Measurements from ENCODE around the gene DOLPP1.
"Not testable (repeated sequence)": the region's sequence is repeated elsewhere in the genome, so short reads cannot be mapped to it uniquely, and the experiment has no call there.

DOLPP1 gene

GRCh38 chr9:129111528-129112151 lies 30.7 kb downstream of the DOLPP1 start:
- no peak for DNase-seq (ENCODE audit: low read depth)

DNA sequence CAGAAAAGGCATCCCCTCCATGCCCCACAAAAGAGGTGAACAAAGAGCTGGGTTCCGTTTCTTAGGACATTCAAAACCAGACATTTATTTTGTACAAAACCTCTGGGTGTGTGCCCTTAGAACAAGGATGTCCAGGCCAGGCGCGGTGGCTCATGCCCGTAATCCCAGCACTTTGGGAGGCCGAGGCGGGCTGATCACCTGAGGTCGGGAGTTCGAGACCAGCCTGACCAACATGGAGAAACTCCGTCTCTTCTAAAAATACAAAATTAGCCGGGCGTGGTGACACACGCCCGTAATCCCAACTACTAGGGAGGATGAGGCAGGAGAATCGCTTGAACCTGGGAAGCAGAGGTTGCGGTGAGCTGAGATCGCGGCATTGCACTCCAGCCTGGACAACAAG lies 31.6 kb downstream of the DOLPP1 start:
- DNase-seq (ENCODE audit: low read depth) = not testable (repeated sequence)

DNA sequence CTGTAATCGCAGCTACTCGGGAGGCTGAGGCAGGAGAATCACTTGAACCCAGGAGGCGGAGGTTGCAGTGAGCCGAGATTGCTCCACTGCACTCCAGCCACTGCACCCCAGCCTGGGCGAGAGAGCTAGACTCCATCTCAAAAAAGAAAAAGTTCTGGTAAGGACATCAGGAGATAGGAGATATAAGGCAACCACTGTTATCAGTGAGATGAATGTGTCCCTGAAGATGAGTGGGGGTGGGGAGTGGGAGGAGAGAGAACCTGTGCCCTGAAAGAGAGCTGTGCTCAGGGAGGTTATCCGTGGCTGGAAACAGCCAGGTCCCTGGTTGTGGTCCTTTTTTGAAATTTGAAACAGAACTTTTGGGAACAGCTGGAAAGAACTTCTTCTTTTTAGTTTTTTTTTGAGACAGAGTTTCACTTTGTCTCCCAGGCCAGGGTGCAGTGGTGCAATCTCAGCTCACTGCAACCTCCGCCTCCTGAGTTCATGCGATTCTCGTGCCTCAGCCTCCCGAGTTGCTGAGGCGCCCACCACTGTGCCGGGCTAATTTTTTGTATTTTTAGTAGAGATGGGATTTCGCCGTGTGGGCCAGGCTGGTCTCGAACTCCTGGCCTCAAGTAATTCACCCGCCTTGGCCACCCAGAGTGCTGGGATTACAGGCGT lies 32.9 kb downstream of the DOLPP1 start:
- DNase-seq (ENCODE audit: low read depth) = no peak

DNA sequence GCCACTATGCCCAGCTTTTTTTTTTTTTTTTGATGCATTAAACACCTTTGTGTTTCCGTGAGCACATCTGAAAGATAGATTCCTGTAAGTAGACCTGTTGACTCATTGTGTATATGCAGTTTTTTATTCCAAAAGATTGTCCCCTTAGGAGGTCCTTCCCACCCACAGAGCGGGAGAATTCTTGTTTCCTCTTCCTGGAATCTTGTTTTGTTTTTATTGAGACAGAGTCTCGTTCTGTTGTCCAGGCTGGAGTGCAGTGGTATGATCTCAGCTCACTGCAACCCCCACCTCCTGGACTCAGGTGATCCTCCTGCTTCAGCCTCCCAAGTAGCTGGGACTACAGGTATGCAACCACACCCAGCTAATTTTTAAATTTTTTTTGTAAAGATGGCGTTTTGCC lies 37.9 kb downstream of the DOLPP1 start:
- no peak for DNase-seq (ENCODE audit: low read depth)

- no peak for DNase-seq (ENCODE audit: low read depth)
These were observed 40.6 kb downstream of the DOLPP1 start for GRCh38 chr9:129121483-129121882.

DNA sequence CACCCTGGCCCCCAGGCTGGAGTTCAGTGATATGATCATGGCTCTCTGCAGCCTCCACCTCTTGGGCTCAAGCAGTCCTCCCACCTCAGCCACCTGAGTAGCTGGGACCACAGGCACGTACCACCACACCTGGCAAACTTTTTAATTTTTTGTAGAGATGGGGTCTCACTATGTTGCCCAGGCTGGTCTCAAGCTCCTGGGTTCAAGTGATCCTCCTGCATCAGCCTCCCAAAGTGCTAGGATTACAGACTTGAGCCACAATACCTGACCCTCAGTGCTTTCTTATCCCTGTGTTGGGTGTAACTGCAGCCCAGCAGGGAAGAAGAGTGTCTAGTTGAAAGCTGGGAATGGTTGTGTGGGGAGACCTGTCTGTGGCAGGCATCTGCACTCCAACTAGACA lies 41.2 kb downstream of the DOLPP1 start:
- no peak for DNase-seq (ENCODE audit: low read depth)

- DNase-seq (ENCODE audit: low read depth) = not testable (repeated sequence)
These were observed 42.1 kb downstream of the DOLPP1 start for GRCh38 chr9:129122976-129123375.

DNA sequence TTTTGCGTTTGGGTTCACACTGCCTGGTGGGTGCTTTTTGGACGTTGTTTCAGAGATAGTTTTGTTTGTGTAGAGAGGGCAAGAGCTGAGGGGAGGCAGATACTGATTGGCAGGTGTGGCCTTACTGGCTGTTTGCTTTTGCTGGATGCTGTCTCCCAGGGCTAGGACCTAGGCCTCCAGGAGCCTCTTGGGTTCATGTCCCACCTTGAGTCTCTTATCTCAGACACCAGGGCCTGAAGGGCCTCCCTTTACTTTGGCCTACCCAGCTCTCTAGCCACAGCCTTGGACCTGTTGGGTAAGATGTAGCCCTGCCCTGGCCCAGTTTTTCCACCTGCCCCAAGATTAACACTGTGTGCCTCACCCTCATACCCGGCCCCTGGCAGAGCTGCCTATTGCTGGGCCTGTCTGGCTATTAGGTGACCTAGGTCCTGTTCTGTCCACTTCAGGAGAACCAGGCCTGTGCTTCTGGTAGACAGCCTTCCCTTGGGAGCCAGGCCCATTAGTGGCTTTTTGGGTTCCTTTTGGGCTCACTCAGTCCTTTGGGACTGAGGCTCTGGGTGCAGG lies 43.7 kb downstream of the DOLPP1 start:
- DNase-seq (ENCODE audit: low read depth) = no peak

DNA sequence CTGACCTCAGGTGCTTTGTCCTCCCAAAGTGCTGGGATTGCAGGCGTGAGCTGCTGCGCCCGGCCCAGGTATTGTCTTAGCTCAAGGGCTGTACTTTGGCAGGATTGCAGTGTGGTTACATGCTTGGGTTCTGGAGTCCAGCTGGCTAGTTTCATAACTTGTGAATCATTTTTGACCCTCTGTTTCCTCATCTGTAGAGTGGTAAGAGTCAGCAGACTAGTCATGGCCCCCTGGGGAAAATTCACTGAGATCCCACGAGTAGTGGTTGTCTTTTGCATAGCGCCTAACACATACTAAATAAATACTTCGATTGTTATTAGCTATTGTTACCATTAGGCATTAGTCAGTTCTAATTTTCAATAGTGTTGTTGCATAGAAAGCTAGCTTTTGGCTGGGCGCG lies 44.6 kb downstream of the DOLPP1 start:
- no peak for DNase-seq (ENCODE audit: low read depth)

DNA sequence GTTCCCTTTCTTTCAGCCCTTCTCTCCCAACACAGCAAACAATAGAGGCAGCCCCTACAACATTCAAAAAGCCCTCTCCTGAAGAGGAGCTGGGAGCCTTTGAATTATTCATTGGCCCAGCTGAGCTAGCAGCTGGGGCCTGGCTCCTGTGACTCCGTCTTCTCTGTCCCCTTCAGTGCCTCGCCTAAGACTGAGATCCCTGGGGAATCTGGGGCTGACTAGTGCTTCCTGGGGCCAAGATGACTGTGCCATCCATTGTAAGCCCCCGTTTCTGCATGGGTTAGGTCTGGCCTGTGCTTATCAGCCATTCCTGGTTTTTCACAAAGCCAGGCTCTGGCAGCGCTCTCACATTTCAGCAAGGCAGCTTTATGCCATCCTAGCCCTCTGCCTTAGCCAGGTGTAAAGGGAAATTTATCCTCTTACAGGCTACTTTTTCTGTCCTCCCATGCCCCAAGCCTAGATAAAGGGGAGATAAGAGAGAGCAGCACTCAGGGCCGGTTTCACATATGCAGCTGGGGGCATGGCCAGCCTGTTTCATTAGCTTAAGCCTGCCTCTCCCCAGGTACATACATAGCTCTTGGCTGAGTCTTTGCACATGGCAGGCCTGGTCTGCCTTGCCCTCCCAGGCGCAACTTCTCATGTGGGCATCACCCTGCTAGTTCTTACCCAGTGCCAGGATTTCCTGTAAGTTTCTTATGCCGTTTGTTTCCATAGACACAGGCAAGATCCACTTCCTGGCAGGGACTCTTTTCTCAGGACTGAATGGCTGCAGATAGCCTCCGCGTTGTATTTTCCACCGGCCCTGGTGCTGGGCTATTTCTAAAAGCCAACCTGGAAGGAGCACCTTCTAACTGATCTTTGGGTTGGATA lies 46.1 kb downstream of the DOLPP1 start:
- no peak for DNase-seq (ENCODE audit: low read depth)

GRCh38 chr9:129128689-129129088 lies 47.8 kb downstream of the DOLPP1 start:
- no peak for DNase-seq (ENCODE audit: low read depth)

DNA sequence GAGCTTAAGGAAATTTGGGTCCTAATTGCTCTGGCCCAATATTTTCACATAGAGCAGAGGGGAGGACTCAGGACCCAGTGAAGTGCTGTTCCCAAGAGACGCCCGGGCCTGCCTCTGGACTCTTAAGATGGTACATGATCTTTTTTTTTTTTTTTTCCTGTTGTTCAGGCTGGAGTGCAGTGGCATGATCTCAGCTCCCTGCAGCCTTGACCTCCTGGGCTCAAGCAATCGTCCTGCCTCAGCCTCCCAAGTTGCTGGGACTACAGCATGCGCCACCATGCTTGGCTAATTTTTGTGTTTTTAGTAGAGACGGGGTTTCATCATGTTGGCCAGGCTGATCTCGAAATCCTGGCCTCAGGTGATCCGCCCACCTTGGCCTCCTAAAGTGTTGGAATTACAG lies 49.4 kb downstream of the DOLPP1 start:
- not testable (repeated sequence) for DNase-seq (ENCODE audit: low read depth)

DNA sequence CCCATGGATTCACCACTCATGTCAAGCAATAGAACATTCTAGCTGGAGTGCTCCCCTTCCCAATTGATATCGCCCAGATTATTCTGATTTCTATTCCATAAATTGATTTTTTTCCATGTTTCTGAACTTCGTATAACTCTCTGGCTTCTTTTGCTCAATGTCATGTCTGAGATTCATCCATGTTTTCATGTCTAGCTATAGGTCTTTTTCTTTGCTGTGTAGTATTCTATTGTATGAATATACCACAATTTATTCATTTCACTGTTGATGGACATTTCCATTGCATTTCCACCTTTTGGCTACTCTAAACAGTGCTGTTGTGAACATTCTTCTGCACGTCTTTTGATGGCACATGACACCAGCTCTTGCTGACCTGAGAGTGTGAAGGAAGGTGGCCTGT lies 49.9 kb downstream of the DOLPP1 start:
- DNase-seq (ENCODE audit: low read depth) = no peak

- peak; percentile 76 for DNase-seq (ENCODE audit: low read depth)
These were observed 50.6 kb downstream of the DOLPP1 start for GRCh38 chr9:129131300-129132145.

GRCh38 chr9:129133082-129133481 lies 52.2 kb downstream of the DOLPP1 start:
- no peak for DNase-seq (ENCODE audit: low read depth)

GRCh38 chr9:129135476-129135875 lies 54.6 kb downstream of the DOLPP1 start:
- no peak for DNase-seq (ENCODE audit: low read depth)

GRCh38 chr9:129136446-129137035 lies 55.6 kb downstream of the DOLPP1 start:
- DNase-seq (ENCODE audit: low read depth) = no peak

DNA sequence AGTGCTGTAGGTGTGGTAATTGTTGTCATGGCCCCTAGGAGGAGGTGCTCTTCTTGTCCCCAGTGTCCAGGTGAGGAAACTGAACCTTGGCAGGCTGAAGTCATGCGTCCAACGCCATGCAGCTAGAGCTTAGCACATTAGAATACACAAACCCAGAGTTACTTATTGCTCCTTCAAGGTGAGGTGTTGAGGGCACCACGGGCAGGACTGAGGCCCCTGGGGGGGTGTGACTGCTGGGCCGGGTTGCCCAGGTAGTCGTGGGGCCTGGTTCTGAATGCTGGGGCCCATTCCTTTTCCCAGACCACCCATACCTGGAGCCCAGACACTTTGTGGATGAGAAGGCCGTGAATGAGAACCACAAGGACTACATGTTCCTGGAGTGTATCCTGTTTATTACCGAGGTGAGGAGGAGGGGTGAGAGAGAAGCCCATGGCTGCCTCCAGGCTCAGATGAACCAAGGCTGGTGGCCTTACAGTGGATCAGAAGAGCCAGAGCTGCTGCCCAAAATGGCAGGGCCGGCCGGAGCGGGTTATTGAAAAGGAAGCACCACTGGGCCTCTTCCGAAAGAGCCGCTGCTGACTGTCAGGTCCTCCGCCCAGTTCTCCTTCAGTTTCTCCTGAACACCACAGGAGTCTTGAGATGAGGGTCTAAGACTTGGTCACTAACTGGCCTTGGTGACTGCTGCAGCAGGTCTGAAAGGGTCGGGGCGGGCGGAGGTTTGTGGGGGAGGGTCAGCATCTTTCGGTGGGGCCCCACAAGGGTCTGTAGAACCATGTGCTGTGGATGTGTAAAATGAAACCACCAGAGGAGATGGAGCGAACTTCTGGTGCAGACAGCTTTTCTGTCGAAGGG lies 56.6 kb downstream of the DOLPP1 start:
- DNase-seq (ENCODE audit: low read depth) = no peak

GRCh38 chr9:129138144-129138462 lies 57.2 kb downstream of the DOLPP1 start:
- no peak for DNase-seq (ENCODE audit: low read depth)

GRCh38 chr9:129138476-129139232 lies 57.7 kb downstream of the DOLPP1 start:
- no peak for DNase-seq (ENCODE audit: low read depth)
